Activated CD4-positive, CD25-positive, alpha-beta regulatory T cell (primary cell): ENCODE data around the gene ZNF593.
A peak's percentile ranks its signal among the peaks of the same experiment; 100 is the strongest.

ENCODE experiments used
- DNase-seq, 4 experiments: peaks; one replicate each; lab custom pipeline; 2025; lab: John Stamatoyannopoulos, UW

Gene ZNF593

DNA sequence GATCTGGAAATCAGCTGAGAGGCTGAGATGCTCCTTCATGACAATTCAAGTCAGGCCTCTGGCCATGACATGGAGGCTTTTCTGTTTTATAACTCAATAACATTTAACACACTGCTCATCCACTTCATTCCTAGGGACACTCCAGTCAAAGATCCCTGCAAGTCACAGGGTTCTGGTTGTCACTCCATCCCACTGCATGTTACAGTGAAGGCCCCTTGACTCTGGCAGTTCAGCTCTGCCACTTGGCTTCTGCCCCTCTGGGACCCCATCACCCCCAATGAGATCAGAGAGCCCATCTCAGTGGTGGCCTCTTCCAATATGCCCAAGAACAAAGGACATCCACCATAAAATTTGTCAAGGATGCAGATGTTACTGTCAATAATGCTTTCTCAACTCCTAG is 20.8 kb upstream of the ZNF593 start:
- no peak for DNase-seq

GRCh38 chr1:26153966-26154532 is 15.7 kb upstream of the ZNF593 start:
- DNase-seq, result no peak

- DNase-seq, result no peak
Observed at GRCh38 chr1:26154750-26155149, 15.0 kb upstream of the ZNF593 start.

DNA sequence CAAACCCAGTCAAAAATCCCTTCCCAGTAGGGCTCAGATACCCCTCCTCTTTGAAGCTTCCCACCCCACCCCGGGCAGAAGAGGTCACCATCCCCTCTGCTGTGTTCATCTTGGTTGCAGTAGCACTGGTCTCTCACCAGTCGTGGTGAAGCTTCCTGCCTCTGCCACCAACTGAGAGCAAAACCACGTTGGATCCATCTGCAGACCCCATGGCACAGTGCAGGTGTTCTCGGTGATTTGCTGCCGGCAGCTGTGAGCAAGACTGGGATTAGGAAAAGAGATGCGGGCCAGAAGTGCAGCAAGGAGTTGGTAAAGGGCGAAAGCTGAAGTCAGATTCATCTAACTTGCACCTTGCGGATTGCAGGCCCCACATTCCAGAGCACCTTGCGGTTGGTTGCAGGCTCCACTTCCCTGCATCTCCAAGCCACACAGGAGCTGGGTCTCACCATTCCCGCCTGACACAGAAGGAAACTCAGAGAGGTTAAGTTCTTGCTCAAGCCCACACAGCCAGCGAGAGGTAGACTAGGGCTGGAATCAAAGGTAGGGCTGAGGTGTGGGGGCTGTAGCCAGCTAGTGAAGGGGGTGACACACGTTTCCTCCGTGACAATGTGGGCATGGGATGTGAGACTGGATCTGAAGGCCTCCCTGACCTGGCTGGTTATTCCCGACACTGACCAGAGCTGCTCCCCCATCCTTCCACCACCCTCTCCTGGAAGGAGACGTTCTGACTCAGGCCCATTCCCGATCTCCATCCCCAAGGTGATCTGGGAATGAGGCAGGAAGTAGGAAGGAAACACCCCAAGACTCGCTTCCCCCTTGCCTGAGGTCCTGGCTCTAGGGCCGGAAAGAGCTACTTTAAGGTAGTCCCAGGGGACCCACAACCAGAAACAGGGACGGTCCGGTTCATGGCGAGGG is 14.1 kb upstream of the ZNF593 start:
- no peak for DNase-seq

DNA sequence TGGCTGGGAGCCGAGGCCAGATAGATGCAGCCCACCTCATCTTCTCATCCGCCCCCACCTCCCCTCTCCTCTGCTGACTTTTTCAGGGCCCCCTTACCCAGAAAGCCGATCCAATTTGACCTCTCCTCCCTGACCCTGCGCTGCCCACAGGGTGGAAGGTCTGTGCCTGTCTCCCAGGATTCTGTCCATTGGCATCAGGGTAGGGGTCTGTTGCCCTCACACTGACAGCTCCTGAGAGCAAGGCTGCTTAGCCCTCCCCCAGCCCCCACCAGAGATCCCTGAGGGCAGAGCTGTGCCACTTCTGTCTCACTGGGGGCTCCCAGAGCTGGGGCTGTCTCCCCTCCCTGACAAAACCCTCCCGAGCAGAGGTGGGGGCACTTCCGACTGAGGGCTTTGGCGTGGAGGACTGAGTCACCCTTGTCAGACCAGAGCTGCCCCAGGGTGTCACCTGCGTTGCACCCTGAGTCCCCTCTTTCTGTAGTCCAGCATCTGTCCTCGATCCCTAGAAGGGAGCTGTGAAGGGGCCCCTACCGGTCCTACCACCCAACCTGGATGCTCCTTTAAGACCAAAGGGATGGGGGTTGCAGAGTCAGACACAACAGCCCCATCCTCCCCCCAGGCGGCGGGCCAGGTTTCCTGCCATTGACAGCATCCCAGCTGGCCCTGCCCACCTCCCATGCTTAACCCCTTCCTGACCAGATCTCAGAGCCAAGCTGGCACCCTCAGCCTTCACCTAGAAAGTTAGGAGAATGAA is 13.2 kb upstream of the ZNF593 start:
- no peak for DNase-seq

GRCh38 chr1:26158271-26158907 is 11.3 kb upstream of the ZNF593 start:
- no peak for DNase-seq

DNA sequence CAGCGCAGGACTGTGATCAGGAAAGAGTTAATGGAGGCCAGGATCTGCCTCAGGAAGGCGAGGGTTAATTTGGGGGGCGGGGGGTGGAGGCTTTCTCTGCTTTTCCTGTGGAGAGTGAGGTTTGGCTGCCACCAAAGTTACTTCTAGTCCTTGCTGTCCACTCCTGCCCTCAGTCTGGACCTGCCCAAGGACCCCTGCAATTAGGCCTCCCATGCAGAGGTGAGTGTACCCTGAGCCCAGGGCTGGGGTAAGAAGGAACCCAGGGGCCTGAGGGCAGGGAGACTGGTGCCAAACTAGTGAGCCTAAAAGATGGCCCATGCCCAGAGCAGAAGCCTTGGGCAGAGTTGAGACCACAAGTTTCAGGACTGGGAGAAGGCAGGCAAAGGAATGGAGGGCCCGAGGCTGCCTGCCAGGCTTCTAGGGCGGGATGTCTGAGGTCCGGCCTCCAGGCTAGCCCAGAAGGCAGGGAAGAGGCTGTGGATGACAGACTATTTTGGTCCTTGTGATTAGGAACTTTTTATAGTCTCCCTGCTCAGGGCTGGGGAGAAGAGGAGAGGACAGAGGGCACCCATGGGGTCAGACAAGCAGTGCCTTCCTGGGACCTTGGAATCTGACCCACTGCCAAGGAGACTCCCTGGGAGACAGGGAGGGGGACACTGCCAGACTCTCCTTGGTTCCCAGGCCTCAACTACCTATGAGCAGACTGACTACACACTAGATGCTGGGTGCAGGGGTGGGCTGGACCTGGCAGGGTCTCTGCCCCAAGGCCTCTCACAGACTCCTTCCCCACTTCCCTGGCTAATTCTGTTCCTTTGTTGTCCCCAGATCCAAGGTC is 10.6 kb upstream of the ZNF593 start, which contains the start of gene FAM110D:
Gene FAM110D, plus strand, starts transcription at position 172 of the 835 bp plus-strand sequence. CDS start 2,213 bp downstream, outside the sequence.
- no peak for DNase-seq

- DNase-seq, result no peak
Observed at GRCh38 chr1:26159743-26160039, 10.0 kb upstream of the ZNF593 start.

- no peak for DNase-seq
Observed at GRCh38 chr1:26160527-26161414, 8.9 kb upstream of the ZNF593 start.

- no peak for DNase-seq
Observed at GRCh38 chr1:26161415-26162219, 8.1 kb upstream of the ZNF593 start.

DNA sequence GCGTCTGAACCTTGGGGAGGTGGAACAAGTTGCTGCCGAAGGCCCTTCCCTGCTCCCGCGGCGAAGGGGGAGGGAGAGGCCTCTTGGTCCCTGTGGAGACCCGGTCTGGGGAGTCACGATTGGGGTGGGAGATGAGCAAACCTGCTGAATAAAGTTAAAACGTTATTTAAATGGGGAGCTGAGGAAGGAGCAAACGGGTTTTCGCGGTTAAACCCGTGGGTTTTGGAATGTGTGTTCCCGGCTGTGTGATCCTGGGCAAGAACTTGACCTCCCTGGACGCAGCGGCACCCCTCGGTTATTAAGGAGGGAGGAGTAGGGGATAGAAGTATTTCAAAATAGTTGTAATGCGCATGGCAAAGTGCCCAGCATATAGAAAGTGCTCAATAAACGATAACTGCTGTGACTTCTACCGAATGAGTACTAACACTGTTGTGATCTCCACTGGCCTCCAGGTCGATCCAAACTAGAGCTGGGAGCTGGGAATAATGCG is 7.4 kb upstream of the ZNF593 start:
- no peak for DNase-seq

DNA sequence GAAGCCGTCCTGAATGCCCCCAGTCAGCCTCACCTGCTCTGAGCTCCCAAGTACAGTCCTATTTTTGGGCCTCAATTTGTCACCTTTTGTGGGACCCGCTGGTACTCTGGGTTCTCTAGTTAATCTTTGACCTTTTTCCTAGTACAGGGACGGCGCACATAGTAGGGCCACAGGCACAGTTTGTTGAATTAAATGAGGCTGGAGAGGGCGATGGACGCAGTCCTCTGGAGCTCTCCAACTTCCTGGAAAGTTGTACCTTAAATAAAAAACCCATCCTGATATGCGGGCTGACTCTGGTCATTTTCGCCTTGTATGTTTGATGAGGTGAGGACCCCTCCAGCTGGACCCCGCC is 6.0 kb upstream of the ZNF593 start:
- no peak for DNase-seq

GRCh38 chr1:26164036-26164860 is 5.5 kb upstream of the ZNF593 start:
- peak in 3 of 4 experiments; percentile 25 to 31 (median 30) for DNase-seq

DNA sequence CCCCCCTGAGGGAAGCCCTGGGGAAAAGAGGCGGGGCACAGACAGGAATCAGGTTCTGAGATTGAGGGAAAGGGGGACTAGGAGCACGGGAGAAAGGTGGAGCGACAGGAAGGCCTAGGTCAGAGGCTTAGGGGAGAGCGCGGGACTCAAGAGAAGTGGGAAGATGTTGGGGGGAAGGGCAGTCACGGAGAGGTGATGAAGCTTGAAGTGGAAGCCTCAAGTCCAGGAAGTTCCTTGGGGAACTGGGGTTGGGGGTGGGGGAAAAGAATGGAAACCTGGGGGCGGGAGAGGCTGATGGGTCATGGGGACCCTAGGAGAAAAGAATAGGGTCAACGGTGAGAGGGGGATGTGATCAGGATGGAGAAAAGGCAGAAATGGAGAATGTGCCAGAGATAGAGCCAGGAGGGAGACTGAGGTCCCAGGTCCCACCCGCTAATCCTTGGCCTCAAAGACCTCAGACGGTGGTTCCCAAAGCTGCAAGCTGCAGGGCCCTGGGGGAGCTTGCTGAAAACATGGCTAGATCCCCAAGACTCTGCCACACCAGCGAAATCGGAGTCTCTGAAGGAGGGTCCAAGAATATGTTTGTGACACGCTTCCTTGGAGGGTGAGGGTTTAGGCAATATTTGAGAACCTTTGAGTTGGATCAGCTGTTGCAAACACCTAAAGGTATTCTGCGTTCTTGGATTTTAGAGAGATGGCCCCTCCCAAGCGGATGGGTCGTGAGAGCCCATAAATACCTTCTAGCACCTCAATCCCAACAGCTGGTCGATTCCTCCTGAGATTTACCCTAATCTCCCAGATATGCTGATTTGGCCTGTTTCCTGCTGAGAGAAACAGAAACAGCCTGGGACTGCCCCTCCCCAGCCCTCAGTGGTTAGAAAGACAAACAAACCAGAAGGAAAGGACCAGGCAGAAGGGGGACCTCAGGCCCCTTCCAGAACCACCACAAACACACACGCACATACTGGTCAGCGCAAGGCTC is 4.6 kb upstream of the ZNF593 start:
- no peak for DNase-seq

GRCh38 chr1:26166719-26167281 is 2.9 kb upstream of the ZNF593 start:
- no peak for DNase-seq

DNA sequence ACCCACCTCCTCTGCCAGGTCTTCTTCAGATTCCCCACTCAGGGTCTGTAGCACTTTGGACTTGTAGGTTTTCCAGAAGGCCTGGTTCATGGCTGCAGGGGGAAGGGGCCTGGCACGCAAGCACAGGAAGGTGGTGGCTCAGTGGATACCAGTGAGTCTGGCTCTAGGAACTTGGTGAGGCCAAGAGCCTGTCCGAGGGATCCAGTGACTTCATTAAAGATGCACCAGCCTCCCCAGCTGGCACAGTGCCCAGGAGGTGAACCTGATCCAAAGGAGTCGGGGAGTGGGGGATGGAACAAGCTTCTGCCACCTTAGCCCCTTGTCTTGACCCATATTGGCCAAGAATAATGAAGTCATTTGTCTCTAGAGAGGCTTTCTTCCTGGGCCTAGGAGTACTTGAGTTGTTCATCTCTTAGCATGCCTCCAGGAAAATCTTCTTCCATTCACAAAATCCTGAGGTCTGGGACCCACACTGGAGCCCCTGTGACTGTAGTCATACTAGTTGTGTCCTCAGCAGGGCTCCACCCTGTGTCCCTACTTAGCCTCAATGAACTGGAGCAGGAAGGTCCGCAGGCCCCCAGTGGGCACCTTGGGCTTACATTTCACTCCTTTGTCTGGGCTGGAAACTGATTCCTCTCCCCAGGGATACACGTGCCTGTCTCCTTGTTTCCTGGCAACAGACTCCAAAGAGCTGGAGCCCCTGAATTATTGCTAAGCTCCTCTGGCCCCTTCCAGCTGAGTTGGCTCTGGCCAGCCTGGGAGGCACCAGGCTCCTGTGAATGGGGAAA is 1.1 kb upstream of the ZNF593 start, which contains the start of gene C1orf232:
Gene C1orf232, minus strand, starts transcription at position 554 of the 788 bp plus-strand sequence. Its CDS starts 464 bp downstream, at position 90.
- DNase-seq, result no peak
